ENCODE results near the gene TSHZ1.

- TF ChIP-seq, protein P1, sequence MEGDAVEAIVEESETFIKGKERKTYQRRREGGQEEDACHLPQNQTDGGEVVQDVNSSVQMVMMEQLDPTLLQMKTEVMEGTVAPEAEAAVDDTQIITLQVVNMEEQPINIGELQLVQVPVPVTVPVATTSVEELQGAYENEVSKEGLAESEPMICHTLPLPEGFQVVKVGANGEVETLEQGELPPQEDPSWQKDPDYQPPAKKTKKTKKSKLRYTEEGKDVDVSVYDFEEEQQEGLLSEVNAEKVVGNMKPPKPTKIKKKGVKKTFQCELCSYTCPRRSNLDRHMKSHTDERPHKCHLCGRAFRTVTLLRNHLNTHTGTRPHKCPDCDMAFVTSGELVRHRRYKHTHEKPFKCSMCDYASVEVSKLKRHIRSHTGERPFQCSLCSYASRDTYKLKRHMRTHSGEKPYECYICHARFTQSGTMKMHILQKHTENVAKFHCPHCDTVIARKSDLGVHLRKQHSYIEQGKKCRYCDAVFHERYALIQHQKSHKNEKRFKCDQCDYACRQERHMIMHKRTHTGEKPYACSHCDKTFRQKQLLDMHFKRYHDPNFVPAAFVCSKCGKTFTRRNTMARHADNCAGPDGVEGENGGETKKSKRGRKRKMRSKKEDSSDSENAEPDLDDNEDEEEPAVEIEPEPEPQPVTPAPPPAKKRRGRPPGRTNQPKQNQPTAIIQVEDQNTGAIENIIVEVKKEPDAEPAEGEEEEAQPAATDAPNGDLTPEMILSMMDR (IDR thresholded peaks at IDR 0.05; ENCODE audit: control extremely low read depth in 1 of 3, insufficient read depth in 1 of 3, low read depth in 1 of 3, low read length in 3 of 3), result no peak
- no peak for TF ChIP-seq ZNF274 (IDR thresholded peaks at IDR 0.05; ENCODE audit: borderline replicate concordance, extremely low read depth, low read length)
- no peak for TF ChIP-seq CBX5 (IDR thresholded peaks at IDR 0.05; ENCODE audit: low read depth, low read length)
- no peak for TF ChIP-seq EGR1 (IDR thresholded peaks at IDR 0.05; ENCODE audit: borderline replicate concordance, low read depth, low read length)
- TF ChIP-seq POLR2A (IDR thresholded peaks at IDR 0.05; ENCODE audit: control extremely low read depth in 1 of 2, low read depth in 2 of 2, low read length in 2 of 2), result no peak
- TF ChIP-seq JUND (IDR thresholded peaks at IDR 0.05; ENCODE audit: low read length), result no peak
- no peak for TF ChIP-seq RAD21 (IDR thresholded peaks at IDR 0.05 in 1 of 2, conservative IDR thresholded peaks at IDR 0.05 in 1 of 2; ENCODE audit: low read depth in 2 of 2, low read length in 2 of 2)
- TF ChIP-seq EZH2 (IDR thresholded peaks at IDR 0.05; ENCODE audit: low read depth, low read length, severe bottlenecking), result no peak
- no peak for TF ChIP-seq SP1 (IDR thresholded peaks at IDR 0.05; ENCODE audit: low read depth, low read length)
- no peak for TF ChIP-seq SUZ12 (IDR thresholded peaks at IDR 0.05; ENCODE audit: low read length)
- no peak for TF ChIP-seq TCF12 (IDR thresholded peaks at IDR 0.05; ENCODE audit: low read depth, low read length)
- TF ChIP-seq CREB1 (IDR thresholded peaks at IDR 0.05), result no peak
- TF ChIP-seq, protein P2, sequence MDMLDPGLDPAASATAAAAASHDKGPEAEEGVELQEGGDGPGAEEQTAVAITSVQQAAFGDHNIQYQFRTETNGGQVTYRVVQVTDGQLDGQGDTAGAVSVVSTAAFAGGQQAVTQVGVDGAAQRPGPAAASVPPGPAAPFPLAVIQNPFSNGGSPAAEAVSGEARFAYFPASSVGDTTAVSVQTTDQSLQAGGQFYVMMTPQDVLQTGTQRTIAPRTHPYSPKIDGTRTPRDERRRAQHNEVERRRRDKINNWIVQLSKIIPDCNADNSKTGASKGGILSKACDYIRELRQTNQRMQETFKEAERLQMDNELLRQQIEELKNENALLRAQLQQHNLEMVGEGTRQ (IDR thresholded peaks at IDR 0.05; ENCODE audit: low read length), result no peak
- no peak for TF ChIP-seq ATF3 (IDR thresholded peaks at IDR 0.05; ENCODE audit: insufficient read depth, low read depth, low read length)
Measured at GRCh38 chr18:75178376-75178775, 32.2 kb upstream of the TSHZ1 start.
